ENCODE measurements around the gene TMIGD2.
"Not testable (repeated sequence)": the region's sequence is repeated elsewhere in the genome, so short reads cannot be mapped to it uniquely, and the experiment has no call there.

Gene TMIGD2

DNA sequence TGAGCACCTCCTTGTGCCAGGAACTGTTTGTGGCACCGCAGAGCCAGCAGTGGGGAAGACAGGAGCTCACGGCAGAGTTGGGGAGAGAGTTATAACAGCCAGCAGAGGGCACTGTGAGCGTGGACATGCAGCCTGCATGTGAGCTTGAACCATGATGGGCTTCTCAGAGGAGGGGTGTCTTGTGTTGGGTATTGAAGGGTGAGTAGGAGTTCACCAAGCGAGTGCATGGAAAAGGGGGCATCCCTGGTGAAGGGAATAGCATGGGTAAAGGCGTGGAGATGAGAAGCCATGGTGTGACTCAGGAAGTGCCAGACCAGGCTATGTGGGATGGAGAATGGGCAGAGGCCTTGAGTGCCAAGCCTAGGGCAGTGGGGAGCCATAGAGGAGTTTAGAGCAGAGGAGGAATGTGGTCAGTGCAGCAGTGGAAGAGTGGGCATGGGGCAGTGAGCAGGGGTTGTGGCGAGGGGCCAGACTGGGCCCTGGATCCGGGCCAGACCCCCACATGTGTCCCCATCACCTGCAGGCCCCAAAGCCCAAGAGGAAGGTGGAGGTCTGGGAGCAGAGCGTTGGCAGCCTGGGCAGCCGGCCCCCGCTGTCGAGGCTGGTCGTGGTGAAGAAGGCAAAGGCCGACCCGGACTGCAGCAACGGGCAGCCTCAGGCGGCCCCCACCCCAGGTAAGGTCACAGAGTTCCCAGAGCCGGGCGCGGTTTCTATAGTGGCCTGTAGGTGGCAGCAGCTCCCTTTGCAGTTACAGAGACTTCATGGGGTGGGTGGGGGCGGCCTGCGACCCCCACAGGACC, 34.9 kb downstream of the TMIGD2 start:
- DNase-seq (ENCODE audit: low read depth) = no peak

DNA sequence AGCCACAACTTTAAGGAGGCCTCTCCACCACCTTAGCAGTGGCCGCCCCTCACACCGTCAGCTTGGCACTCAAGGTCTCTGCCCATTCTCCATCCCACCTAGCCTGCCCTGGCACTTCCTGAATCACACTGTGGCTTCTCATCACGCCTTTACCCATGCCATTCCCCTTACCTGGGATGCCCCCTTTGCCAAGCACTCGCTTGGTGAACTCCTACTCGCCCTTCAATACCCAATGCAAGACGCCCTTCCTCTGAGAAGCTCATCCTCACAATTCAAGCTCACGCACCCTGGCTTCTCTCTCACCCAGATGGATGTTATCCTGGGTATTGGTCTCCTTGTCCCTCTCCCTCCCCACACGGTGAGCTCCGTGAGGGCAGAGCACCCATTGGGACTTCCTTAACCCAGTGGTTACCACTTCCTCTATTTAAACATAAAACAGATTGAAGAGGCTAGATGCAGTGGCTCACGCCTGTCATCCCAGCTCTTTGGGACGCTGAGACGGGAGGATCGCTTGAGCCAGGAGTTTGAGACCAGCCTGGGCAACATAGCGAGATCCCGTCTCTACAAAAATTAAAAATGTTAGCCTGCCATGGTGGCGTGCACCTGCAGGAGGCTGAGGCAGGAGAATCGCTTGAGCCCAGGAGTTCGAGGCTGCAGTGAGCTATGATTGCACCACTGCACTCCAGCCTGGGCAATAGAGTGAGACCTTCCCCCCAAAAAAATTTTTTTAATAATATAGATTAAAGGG, 35.8 kb downstream of the TMIGD2 start:
- DNase-seq (ENCODE audit: low read depth) = no peak

- DNase-seq (ENCODE audit: low read depth) = no peak
Measured at GRCh38 chr19:4264812-4265211, 37.4 kb downstream of the TMIGD2 start.

GRCh38 chr19:4260613-4261191, 41.5 kb downstream of the TMIGD2 start:
- DNase-seq (ENCODE audit: low read depth) = no peak

DNA sequence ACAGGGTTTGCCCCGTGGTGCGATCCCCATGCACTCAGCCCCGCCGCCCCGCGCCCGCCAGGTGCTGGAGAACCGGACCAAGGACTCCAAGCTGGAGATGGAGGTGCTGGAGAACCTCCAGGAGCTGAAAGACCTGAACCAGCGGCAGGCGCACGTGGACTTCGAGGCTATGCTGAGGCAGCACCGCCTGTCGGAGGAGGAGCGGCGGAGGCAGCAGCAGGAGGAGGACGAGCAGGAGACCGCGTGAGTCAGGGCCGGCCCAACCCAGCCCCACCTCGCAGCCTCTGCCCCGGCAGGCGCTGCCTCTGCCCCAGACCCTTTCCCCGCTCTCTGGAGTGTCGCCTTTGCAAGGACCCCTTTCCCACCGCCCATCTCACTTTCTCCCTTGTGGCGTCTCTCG, 44.0 kb downstream of the TMIGD2 start:
- DNase-seq (ENCODE audit: low read depth) = no peak

- no peak for DNase-seq (ENCODE audit: low read depth)
Measured at GRCh38 chr19:4257025-4257424, 45.2 kb downstream of the TMIGD2 start.

DNA sequence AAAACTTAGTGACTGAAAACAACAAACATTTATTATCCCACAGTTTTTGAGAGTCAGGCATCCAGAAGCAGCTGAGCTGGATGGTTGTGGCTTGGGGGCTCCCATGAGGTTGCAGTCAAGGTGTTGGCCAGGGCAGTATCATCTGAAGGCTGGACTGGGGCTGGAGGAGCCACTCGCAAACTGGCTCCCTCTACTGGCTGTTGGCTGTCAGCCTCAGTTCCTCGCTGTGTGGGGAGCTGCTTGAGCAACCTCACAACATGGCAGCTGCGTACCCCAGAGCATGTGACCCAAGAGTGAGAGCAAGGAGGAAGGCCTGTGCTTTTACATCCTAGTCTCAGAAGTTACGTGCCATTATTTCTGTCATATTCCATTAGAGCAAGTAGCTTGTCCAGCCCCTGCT, 45.6 kb downstream of the TMIGD2 start:
- no peak for DNase-seq (ENCODE audit: low read depth)

DNA sequence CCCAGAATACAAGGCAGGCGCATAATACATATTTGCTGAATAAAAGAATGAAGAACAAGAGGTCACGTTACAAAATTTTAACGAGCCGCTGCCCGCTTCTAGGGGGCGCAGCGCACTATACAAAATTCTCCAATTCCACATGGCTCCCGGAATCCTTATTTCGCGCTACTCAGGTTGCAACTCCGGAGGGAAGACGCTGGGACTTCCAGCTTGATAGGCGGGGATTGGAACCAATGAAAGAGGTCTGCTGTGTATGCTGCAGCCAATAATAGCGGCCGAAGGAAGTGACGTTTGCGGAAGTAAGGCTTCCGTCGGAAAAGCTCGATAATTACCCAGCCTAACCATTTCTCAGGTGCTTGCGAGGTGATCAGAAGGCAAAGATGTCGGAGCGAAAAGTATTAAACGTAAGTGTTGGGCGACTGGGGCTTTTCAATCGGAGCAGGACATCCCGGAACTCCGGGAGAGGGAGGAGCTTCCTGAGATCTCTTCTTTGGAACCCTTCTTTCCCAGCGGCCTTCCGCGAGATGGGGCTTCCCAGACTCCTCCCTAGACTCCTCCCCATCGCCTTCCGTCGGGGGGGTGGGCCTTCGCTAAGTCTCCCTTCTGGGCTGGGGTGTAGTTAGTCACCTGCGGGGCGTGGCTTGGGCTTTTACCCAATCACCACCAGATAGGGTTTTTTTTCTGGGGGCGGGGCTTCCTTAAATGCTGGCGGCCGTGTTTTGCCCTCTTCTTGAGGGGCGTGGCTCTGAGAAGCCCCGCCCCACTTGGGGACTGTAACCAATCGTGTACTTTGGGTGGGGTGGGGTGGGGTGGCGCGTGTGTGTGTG, 55.2 kb downstream of the TMIGD2 start, which contains the start of gene YJU2:
YJU2 (plus strand) TSS at position 314 of the 827 bp plus-strand sequence; CDS start at position 381, 67 bp downstream.
- DNase-seq (ENCODE audit: low read depth) = peak; percentile 99

- DNase-seq (ENCODE audit: low read depth) = not testable (repeated sequence)
Measured at GRCh38 chr19:4245938-4246337, 56.3 kb downstream of the TMIGD2 start.

All from stromal cell of bone marrow (primary cell).